Suppressor macrophage treated with lipopolysaccharide for 1 hour (primary cell): ENCODE measurements around the gene FOXL2.

ENCODE experiments used
- DNase-seq, 3 donors: peaks; one replicate each; pipeline ENCODE4 v3.0.0-alpha.2; 2020 to 2022

The FOXL2 gene

DNA sequence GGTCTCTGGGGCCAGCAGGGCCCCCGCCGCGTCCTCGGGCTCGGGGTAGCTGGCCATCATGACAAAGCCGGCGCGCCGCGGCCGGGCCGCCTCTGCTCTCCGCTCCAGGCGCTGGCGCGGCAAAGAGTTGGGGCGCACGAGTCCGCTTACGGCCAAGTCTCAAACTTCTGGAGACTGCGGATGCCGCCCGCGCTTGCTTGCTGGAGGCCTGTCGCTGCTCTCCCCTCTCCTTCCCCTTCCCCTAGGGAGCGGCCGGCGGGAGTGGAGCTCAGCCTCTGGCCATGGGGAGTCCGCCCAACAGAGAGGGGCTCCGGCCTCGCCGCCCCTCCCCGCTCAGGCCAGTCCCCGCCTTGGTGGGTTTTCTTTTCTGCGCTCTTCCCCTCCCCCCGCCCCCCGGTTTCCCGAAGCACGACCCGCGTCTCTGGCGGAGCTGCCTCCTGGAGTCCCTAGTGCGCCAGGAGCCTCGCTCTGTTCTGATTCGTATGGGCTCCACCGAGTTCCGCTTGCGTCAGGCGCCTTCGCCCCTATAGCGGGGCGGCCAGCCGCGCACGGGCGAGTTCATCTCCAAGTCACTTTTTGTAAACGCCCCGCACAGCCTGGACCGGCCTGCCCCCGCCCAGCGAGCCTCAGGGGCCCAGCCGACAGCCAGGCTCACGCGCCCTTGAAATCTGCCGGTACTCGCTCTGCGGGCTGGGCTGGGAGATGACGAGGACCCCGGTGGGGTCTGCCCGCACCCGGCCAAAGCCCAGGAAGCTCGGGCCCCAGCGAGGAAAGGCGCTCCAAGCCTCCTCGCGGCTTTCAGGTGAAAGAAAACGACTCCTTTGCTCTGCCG is at the start of gene FOXL2, which contains the start of gene FOXL2NB:
Gene FOXL2 (minus strand): TSS at position 475 of the 832 bp plus-strand sequence. CDS start 415 bp downstream, at position 60.
Gene FOXL2NB (plus strand): TSS at position 555 of the 832 bp plus-strand sequence. CDS start 148 bp downstream, at position 703.
- peak; percentile 56 to 66 (median 63) for DNase-seq

- DNase-seq, result no peak
Observed at GRCh38 chr3:138995706-138996105, 48.8 kb upstream of the FOXL2 start.

DNA sequence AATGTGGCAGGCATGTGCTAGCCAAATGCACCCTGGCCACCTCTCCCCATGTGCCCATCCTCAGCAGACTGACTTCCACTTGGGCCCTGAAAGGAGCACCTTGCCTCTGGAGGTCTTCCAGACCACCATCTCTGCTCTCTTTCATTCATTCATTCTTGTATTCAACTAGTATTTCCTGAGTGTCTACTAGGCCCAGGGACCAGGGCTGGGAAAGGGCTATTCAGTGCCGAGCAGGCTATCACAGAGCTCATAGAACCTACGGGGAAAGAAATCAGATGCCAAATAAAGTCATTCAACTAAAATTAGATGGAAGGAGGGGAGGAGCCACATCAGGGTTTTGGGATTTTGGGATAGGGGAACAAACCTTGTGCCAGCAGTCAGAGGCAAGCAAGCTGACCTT is 40.2 kb upstream of the FOXL2 start:
- no peak for DNase-seq

- no peak for DNase-seq
Observed at GRCh38 chr3:138985932-138986331, 39.0 kb upstream of the FOXL2 start.

DNA sequence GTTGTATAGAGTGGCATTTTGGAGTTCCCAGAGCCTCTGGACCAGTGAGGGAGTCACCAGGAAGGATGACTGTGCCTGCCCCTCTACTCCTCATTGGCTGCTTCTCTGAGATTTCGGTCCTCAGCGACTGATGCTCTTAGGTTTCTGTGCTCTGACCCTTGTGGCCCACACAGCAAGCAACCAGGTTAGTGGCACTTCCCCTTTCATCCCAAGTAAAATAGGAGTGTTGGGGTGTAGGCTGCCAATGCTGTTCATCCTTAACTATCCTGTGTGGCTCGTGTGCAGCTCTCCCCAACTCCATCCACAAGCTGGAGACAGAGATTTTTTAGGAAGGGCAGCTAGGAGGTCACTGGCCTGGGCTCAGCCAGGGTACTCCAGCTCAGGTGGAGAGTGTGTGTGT is 37.9 kb upstream of the FOXL2 start:
- DNase-seq, result no peak

DNA sequence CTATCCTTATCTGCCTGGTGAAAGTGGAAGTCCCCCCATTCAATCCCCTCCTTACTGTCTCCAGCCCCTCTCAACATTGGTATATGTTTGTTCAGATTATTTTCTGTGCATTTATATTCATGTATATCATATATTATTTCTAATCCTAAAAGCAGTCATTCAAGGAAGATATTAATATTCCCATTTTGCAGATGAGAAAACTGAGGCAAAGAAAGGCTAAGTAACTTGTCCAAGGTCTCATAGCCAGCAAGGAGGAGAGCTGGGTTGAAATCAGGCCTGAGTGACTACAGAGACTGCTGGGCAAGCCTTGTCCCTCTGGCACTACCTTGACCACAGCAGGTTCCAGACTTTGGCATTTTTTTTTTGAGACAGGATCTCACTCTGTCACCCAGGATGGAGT is 29.1 kb upstream of the FOXL2 start:
- no peak for DNase-seq

- DNase-seq, result no peak
Observed at GRCh38 chr3:138975351-138975750, 28.4 kb upstream of the FOXL2 start.

DNA sequence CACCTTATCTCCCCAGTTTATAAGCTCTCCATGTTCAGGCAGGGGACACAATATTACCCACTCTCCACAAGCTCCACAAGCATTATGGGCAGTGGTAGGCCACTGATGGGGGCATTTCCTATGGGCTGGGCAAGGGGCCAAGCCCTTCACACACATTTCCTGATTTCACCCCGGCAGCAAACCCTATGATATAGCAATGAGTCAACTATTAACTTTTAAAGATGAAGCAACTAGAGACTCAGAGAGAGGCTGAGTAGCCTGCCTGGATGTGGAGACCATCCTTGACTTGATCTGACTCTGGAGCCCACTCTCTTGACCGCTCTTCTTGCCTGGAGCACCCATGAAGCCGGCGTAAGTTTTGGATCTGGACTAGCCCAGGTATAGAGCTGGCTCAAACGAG is 27.5 kb upstream of the FOXL2 start:
- peak in 2 of 3 donors; percentile 1 to 18 for DNase-seq

GRCh38 chr3:138972941-138973340 is 26.0 kb upstream of the FOXL2 start:
- no peak for DNase-seq

DNA sequence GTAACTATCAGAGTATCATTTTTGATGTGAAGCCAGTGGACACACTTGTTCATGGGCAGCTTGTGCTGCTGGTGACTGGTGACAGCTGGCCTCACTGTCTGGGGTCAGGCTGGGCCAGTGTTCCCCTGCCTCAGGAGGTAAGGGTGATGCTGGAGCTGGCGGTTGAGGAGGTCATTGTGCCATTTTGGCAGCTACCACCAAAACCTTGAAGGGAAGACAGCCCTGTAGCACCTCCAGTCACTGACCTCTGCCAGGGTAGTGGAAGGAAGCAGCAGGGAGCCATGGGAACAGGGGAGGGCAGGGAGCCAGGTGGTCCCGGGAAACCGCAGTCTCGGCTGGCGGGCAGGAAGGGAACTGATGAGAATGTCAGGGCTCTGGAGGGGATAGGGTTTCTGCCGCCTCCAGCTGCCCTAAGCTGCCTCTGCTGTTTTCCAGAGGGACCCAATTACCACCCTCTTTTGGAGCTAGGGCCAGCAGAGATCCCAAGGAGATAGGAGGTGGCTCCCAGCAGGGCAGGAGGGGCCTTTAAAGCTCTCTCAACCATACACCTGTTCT is 24.9 kb upstream of the FOXL2 start:
- no peak for DNase-seq

DNA sequence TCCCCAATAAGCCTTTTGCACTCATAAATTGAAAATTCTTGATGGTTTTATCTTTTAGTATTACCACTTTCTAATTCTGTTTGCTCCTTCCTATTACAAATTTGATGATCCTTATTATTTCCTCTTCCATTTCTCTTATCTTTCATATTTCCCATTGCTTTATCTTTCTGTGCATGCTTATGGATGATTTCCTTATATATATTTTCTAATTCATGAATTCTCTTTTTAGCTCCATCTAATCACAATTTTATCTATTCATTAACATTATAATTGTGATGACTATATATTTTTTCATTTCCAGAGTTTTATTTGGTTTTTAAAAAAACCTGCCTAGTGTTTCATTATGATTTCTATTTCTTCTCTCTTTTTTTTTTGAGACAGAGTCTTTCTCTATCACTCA is 18.0 kb upstream of the FOXL2 start:
- DNase-seq, result no peak

GRCh38 chr3:138964264-138964663 is 17.3 kb upstream of the FOXL2 start:
- no peak for DNase-seq

GRCh38 chr3:138962854-138963560 is 16.1 kb upstream of the FOXL2 start:
- DNase-seq, result no peak

DNA sequence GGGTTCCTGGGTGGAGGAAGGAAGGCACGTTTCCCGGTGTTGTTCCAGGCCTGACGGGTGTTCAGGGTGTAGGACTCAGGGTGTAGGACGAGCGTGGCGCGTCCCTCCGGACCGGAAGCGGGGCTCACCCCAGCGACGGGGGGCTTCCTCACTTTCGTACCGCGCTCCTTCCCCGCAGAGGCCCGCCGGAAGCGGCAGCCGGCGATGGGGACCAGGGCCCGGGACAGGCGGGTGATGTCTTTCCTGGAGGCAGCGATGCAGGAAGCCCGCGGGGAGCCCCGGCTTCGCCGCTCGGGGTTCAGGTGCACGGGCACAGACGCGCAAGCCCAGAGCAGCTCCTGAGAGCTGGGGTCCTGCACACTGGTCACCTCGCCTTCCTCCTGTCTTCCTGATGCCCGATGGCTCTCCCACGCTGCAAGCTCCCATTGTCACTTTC is 13.5 kb upstream of the FOXL2 start:
- no peak for DNase-seq

GRCh38 chr3:138950701-138951100 is 3.8 kb upstream of the FOXL2 start:
- DNase-seq, result no peak

DNA sequence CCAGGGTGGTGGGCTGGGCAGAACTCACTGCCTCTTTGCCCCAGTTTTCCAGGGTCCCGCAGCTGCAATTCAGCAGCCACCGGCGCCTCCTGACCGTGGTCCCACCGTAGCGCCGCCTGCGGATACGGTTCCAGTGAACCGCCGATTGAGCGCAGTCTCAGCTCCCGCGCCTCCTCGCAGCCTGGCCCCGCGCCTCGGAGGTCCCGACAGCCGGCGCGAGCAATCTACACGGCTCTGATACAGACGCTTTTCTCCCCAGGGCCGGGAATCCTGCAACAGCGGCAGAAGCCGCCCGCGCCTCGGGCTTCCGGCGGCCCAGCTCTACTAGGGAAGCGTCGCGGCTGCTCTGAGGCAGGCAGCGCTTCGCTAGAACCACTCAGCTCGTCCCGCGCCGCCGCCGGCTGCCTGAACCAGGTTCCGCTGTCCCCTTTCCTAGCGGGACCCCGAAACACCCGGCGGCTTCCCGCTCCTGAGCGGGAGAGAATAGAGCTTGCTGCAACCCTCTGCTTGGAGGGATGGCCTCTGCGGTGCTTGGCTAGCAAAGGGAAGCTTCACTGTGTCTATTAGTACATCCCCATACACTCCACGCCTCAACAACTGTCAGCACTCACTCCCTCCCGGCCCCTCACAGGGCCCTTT is 3.2 kb upstream of the FOXL2 start:
- peak; percentile 48 to 71 (median 64) for DNase-seq

DNA sequence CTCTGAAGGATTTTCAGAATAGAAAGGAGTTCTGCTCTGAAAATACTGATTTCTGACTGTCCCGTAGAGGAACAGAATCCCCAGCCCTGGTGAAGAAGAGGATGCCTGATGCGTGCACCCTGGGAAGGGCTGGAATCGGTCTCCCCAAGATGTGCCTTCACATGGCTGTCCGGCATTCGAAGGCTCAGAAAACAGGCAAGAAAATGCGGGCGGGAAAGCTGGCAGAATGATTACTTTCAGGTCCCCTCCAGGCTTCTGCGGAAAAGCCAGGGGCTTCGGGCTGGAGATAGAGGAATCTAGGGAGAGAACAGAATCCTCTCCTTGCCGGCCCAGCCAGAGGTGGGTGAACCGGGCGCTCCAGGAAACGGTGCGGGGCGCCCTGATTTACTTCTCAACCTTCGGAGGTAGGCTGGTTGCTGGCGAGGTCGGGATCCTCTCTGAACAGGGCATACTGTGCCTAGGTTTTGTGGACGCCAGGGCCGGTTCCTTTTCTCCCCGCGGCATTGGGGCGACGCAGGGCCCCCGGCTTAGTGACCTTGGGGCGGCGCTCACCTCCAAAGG is 2.6 kb upstream of the FOXL2 start:
- DNase-seq, result peak in 1 of 3 donors; percentile 8

GRCh38 chr3:138949002-138949418 is 2.1 kb upstream of the FOXL2 start:
- DNase-seq, result no peak

DNA sequence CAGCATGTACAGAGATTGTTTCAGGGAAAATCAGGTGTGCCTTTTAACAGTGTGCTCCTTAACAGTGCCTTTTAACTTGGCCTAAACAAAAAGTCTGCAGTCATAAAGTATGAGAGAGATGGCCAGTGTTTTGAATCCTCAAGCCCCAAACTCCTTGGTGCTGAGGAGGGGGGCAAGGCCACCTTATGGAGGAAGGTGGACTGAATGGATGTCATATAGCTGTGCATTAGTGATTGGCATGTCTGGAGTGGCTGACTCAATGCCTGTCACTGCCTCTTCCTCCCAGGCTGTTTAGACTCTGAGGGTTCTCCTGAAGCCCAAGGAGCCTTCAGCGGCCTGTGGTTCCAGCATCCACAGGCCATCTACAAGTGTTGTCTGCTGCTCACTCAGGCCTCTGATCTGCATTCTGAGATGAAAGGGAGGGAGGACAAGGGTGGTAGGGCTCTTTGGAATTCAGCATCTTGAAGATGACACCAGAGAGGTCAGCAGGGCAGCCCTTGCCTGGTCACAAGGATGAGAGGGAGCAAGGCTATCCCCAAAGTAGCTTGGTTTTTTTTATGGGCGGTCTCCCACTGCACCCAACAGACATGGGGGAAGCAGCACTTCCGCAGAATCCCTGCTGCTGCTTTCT is 1.5 kb upstream of the FOXL2 start:
- no peak for DNase-seq

DNA sequence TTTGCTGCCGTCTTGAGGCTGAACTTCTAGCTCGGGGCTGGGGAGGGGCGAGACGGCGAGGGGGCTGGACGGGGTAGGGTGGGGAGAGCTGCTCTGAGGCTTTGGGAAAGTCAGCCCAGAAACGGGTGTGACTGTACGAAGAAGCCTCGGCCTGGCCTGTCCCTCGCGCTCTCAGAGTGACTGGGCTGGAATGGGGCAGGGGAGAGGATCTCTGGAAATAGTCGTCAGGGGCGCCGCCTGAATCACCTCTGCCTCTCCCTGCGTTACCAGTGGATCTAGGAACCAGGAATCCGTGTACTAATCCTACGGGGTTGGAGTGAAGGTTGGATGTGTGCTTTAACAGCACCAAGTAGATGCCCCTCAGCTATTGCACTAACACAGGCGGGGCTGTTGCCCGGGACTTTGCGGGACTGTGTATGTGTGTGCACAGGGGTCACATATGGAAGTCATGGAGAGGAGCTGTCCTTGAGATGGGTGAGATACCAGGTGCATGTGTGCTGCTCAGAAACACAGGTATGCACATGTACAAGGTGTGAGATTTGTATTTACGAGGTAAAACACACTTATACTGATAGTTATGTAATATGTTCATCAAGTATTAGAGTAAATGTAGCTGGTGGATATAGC is 671 bp upstream of the FOXL2 start:
- DNase-seq, result peak in 1 of 3 donors; percentile 10
